Aorta (tissue), 5 donors: Measurements from ENCODE around the gene NFATC1. TPM values are rescaled to one million over a fixed set of nuclear protein-coding genes. Genes with fewer than 3 reads are reported as not detected.

Experiments
- ATAC-seq: fragments of 200-7000 bp; cut with Tn5 transposase; one replicate; pipeline ENCODE4 v1.9.1; 2022; ENCODE audit warnings: moderate library complexity; ENCODE audit not compliant: low FRiP score
- DNase-seq, 2 donors: peaks; one replicate each; pipeline ENCODE4 v3.0.0-alpha.2; 2020
- H3K27ac ChIP-seq, 2 donors: one replicate each; pipeline ENCODE4 v1.5.1; 2013; ENCODE audit warnings: low read length in 2 of 2, mild to moderate bottlenecking in 2 of 2, moderate library complexity in 2 of 2, control low read depth in 1 of 2, inconsistent platforms in 1 of 2, low read depth in 1 of 2
- H3K27me3 ChIP-seq, 2 donors: one replicate each; pipeline ENCODE4 v1.6.1; 2013; ENCODE audit warnings: control low read depth in 1 of 2, low read length in 1 of 2, mild to moderate bottlenecking in 1 of 2, moderate library complexity in 1 of 2; ENCODE audit not compliant: insufficient read depth in 2 of 2, control insufficient read depth in 1 of 2
- H3K36me3 ChIP-seq, 2 donors: one replicate each; pipeline ENCODE4 v1.6.1; 2013; ENCODE audit warnings: control low read depth in 1 of 2, low read length in 1 of 2, mild to moderate bottlenecking in 1 of 2; ENCODE audit not compliant: insufficient read depth in 2 of 2, control insufficient read depth in 1 of 2
- H3K4me1 ChIP-seq, 2 donors: one replicate each; pipeline ENCODE4 v1.6.1; 2013; ENCODE audit warnings: low read length in 2 of 2, control low read depth in 1 of 2, mild to moderate bottlenecking in 1 of 2, moderate library complexity in 1 of 2; ENCODE audit not compliant: insufficient read depth in 2 of 2, control insufficient read depth in 1 of 2
- H3K4me3 ChIP-seq, 2 donors: one replicate each; pipeline ENCODE4 v1.5.1; 2013; ENCODE audit warnings: low read length in 2 of 2, control low read depth in 1 of 2, mild to moderate bottlenecking in 1 of 2
- H3K9me3 ChIP-seq: one replicate; pipeline ENCODE4 v1.6.1; 2013; ENCODE audit warnings: mild to moderate bottlenecking, low read length; ENCODE audit not compliant: control insufficient read depth
- WGBS, 2 donors: extraction: QIAGEN DNeasy Blood & Tissue Kit; methylation state at CpG; one replicate each; pipeline ENCODE4 v1.1.7; 2013; 5-methylcytosine and 5-hydroxymethylcytosine counted together
- intact Hi-C, 2 donors: fragments of 100-400 bp; cut with DNase I; formaldehyde crosslinking; loops; one replicate each; pipeline versions ENCODE4 v1.14.2 to v1.15.0; 2022
- polyA plus RNA-seq, 2 donors: library from polyadenylated mRNA; stranded (reverse); fragments of 200-250 nt; gene quantifications; one replicate each; pipeline ENCODE4 v1.2.3, GENCODE V29; 2013
- total RNA-seq, 2 donors: library from RNA; stranded (reverse); fragmentation: NEBNext Ultra II Directional; extraction: Animal tissue kit (Norgen Biotek cat#: 25700); gene quantifications; one replicate each; pipeline ENCODE4 v1.2.1, GENCODE V29; 2021
- donor health status: healthy with polysubstance abuse.
- donor health status: Bipolar disorder and iron deficiency.
- donor health status: DM: no; HTN: no; CAD: no.
- donor health status: DM: no; HTN: no; CAD: no.
- donor health status: DM: yes; HTN: yes; CAD: no.

NFATC1 gene
- total and polyA plus RNA-seq, 4 donors, result 2.0 to 39.2 (median 22.2) TPM

GRCh38 chr18:79418642-79419041 lies 22.9 kb downstream of the NFATC1 start:
- ATAC-seq (no peak), DNase-seq (no peak)
- H3K27me3 ChIP-seq, result no peaks in the 10 kb centered on the region
- H3K27ac ChIP-seq, result no peak overlapping the region
- H3K36me3 ChIP-seq, result peaks cover 0 to 3% of the 10 kb centered on the region in 2 donors
- H3K4me1 ChIP-seq, result no peaks in the 10 kb centered on the region
- intact Hi-C loops, result no loop called here
- 88 to 91% methylated on average over 11 of the region's 11 CpGs for WGBS, 2 donors
- no peak overlapping the region for H3K4me3 ChIP-seq
- H3K9me3 ChIP-seq, result no peaks in the 10 kb centered on the region

- Histone ChIP-seq H3K27ac (no peak overlapping the region), H3K4me1 (no peaks in the 10 kb centered on the region), H3K9me3 (no peaks in the 10 kb centered on the region), H3K27me3 (no peaks in the 10 kb centered on the region), H3K4me3 (no peak overlapping the region), H3K36me3 (no peaks in the 10 kb centered on the region)
- DNase-seq (no peak), ATAC-seq (no peak)
- intact Hi-C loops, result no loop called here
- 95% methylated on average over 48 of the region's 48 CpGs for WGBS, 2 donors
Measured at GRCh38 chr18:79420033-79420745, 24.5 kb downstream of the NFATC1 start.

GRCh38 chr18:79421275-79421857 lies 25.6 kb downstream of the NFATC1 start:
- intact Hi-C loops, result no loop called here
- no peak for ATAC-seq
- Histone ChIP-seq H3K27me3 (no peaks in the 10 kb centered on the region), H3K27ac (no peak overlapping the region), H3K4me3 (no peak overlapping the region), H3K36me3 (no peaks in the 10 kb centered on the region), H3K4me1 (no peaks in the 10 kb centered on the region), H3K9me3 (no peaks in the 10 kb centered on the region)
- WGBS, 2 donors, result 93 to 94% methylated on average over 26 of the region's 26 CpGs
- no peak for DNase-seq

- Histone ChIP-seq H3K4me1 (no peaks in the 10 kb centered on the region), H3K36me3 (no peaks in the 10 kb centered on the region), H3K27me3 (no peaks in the 10 kb centered on the region), H3K4me3 (no peak overlapping the region), H3K27ac (no peak overlapping the region), H3K9me3 (no peaks in the 10 kb centered on the region)
- ATAC-seq (no peak), DNase-seq (no peak)
- intact Hi-C loops, result no loop called here
- 95% methylated on average over 24 of the region's 24 CpGs for WGBS, 2 donors
Measured at GRCh38 chr18:79422022-79422782, 26.5 kb downstream of the NFATC1 start.

- H3K27me3 ChIP-seq, result no peaks in the 10 kb centered on the region
- no peaks in the 10 kb centered on the region for H3K4me1 ChIP-seq
- H3K9me3 ChIP-seq, result no peaks in the 10 kb centered on the region
- no peak for ATAC-seq
- WGBS, 2 donors, result 91 to 95% methylated on average over 12 of the region's 12 CpGs
- no peak overlapping the region for H3K27ac ChIP-seq
- no peak overlapping the region for H3K4me3 ChIP-seq
- DNase-seq, result no peak
- intact Hi-C loops, result no loop called here
- H3K36me3 ChIP-seq, result no peaks in the 10 kb centered on the region
Measured at GRCh38 chr18:79422783-79423165, 27.0 kb downstream of the NFATC1 start.

- H3K9me3 ChIP-seq, result no peaks in the 10 kb centered on the region
- H3K27ac ChIP-seq, result no peak overlapping the region
- DNase-seq (no peak), ATAC-seq (peak; percentile 28)
- WGBS, 2 donors, result 89% methylated on average over 26 of the region's 26 CpGs
- no peaks in the 10 kb centered on the region for H3K27me3 ChIP-seq
- intact Hi-C loops, result no loop called here
- H3K36me3 ChIP-seq, result no peaks in the 10 kb centered on the region
- no peaks in the 10 kb centered on the region for H3K4me1 ChIP-seq
- no peak overlapping the region for H3K4me3 ChIP-seq
Measured at GRCh38 chr18:79423211-79424007, 27.7 kb downstream of the NFATC1 start.

GRCh38 chr18:79424008-79424565 lies 28.4 kb downstream of the NFATC1 start:
- DNase-seq, result peak in 1 of 2 donors; percentile 73
- 89 to 91% methylated on average over 30 of the region's 30 CpGs for WGBS, 2 donors
- intact Hi-C loops, result no loop called here
- H3K36me3 ChIP-seq, result no peaks in the 10 kb centered on the region
- peak; percentile 78 for ATAC-seq
- H3K27ac ChIP-seq, result no peak overlapping the region
- H3K9me3 ChIP-seq, result no peaks in the 10 kb centered on the region
- H3K27me3 ChIP-seq, result no peaks in the 10 kb centered on the region
- no peak overlapping the region for H3K4me3 ChIP-seq
- no peaks in the 10 kb centered on the region for H3K4me1 ChIP-seq

GRCh38 chr18:79424880-79425568 lies 29.3 kb downstream of the NFATC1 start:
- intact Hi-C loops, result no loop called here
- H3K27me3 ChIP-seq, result no peaks in the 10 kb centered on the region
- WGBS, 2 donors, result 88 to 90% methylated on average over 19 of the region's 19 CpGs
- ATAC-seq (no peak), DNase-seq (no peak)
- H3K4me1 ChIP-seq, result no peaks in the 10 kb centered on the region
- H3K36me3 ChIP-seq, result no peaks in the 10 kb centered on the region
- H3K4me3 ChIP-seq, result no peak overlapping the region
- no peaks in the 10 kb centered on the region for H3K9me3 ChIP-seq
- H3K27ac ChIP-seq, result no peak overlapping the region
